ENCODE data around the gene RBM47. TPM values are rescaled to one million over a fixed set of nuclear protein-coding genes. Genes with fewer than 3 reads are reported as not detected.
A peak's percentile ranks its signal among the peaks of the same experiment; 100 is the strongest.
"Not testable (repeated sequence)": the region's sequence is repeated elsewhere in the genome, so short reads cannot be mapped to it uniquely, and the experiment has no call there.

Gene RBM47
- total RNA-seq, 1 donor from 2014 or later: 7.1 TPM

GRCh38 chr4:40553995-40554394, 75.7 kb downstream of the RBM47 start:
- no peaks in the 10 kb centered on the region for H3K36me3 ChIP-seq
- peak in 1 of 2 donors; percentile 67 for DNase-seq (ENCODE audit: low spot score in 2 of 2)
- intact Hi-C loops (cut with DNase I): no loop called here

GRCh38 chr4:40552536-40552935, 77.1 kb downstream of the RBM47 start:
- Histone ChIP-seq H3K27ac (no peak overlapping the region), H3K27me3 (no peaks in the 10 kb centered on the region), H3K4me1 (no peaks in the 10 kb centered on the region), H3K4me3 (no peak overlapping the region), H3K36me3 (no peaks in the 10 kb centered on the region), H3K9me3 (no peaks in the 10 kb centered on the region)
- intact Hi-C loops (cut with DNase I): no loop called here
- DNase-seq (ENCODE audit: low spot score in 2 of 2): no peak
- TF ChIP-seq, protein P1, sequence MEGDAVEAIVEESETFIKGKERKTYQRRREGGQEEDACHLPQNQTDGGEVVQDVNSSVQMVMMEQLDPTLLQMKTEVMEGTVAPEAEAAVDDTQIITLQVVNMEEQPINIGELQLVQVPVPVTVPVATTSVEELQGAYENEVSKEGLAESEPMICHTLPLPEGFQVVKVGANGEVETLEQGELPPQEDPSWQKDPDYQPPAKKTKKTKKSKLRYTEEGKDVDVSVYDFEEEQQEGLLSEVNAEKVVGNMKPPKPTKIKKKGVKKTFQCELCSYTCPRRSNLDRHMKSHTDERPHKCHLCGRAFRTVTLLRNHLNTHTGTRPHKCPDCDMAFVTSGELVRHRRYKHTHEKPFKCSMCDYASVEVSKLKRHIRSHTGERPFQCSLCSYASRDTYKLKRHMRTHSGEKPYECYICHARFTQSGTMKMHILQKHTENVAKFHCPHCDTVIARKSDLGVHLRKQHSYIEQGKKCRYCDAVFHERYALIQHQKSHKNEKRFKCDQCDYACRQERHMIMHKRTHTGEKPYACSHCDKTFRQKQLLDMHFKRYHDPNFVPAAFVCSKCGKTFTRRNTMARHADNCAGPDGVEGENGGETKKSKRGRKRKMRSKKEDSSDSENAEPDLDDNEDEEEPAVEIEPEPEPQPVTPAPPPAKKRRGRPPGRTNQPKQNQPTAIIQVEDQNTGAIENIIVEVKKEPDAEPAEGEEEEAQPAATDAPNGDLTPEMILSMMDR (IDR thresholded peaks at IDR 0.05): no peak

More at GRCh38 chr4:40553995-40554394, 75.7 kb downstream of the RBM47 start:
- Histone ChIP-seq H3K4me3 (no peak overlapping the region), H3K27me3 (no peaks in the 10 kb centered on the region), H3K9me3 (no peaks in the 10 kb centered on the region), H3K4me1 (no peaks in the 10 kb centered on the region), H3K27ac (no peak overlapping the region)
- TF ChIP-seq, protein P1 (IDR thresholded peaks at IDR 0.05): no peak

GRCh38 chr4:40551568-40552136, 78.0 kb downstream of the RBM47 start:
- H3K27me3 ChIP-seq; H3K4me1 ChIP-seq; intact Hi-C loops (cut with DNase I): not testable (repeated sequence)

DNA sequence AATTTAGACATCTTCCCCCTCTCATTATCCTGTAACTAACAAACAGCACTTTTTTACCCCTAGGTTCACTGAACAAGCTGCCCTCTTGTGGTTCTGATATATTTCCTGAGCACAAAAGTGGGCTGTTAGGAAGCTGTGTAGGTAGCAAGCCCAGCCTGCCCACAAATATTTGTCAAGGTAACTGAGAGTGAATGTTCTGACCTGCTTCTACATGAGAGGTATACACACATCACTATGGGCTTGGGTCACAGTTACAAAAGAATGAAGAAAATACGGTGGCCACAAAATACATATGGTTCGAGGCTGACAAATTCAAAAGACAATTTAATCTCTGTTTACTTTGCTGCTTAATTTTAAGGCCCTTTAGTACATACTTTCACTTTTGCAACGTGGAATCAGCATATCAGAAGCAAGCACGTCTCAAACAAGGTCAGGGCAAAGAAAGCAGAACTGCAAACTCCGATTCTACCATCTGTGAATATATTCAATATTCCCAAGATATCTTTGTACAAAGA, 78.7 kb downstream of the RBM47 start:
- DNase-seq (ENCODE audit: low spot score in 2 of 2): no peak
- Histone ChIP-seq H3K9me3 (no peaks in the 10 kb centered on the region), H3K27me3 (no peaks in the 10 kb centered on the region), H3K27ac (no peak overlapping the region), H3K4me3 (peak overlapping the region; percentile 36 to 50), H3K4me1 (no peaks in the 10 kb centered on the region), H3K36me3 (no peaks in the 10 kb centered on the region)
- intact Hi-C loops (cut with DNase I): no loop called here
- TF ChIP-seq, protein P1 (IDR thresholded peaks at IDR 0.05): peak in 1 of 3 experiments; percentile 22

More at GRCh38 chr4:40551568-40552136, 78.0 kb downstream of the RBM47 start:
- not testable (repeated sequence) for H3K9me3 ChIP-seq; H3K36me3 ChIP-seq; DNase-seq (ENCODE audit: low spot score in 2 of 2)
- Histone ChIP-seq H3K4me3 (peak overlapping the region; percentile 36 to 50), H3K27ac (peak overlapping the region in 1 of 2 donors; percentile 16)

DNA sequence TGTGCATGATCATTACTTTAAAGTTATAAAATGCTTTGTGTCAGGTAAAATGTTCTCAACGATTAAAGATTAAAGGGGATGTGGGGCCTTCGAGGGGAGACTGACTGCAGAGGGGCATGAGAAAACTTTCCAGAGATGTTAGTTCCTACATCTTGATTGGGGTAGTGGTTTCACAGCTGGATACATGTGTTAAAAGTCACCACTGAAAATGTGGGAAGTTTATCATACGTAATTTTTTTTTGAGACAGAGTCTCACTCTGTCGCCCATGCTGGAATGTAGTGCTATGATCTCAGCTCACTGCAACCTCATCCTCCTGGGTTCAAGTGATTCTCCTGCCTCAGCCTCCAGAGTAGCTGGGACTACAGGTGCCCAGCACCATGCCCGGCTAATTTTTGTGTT, 79.5 kb downstream of the RBM47 start:
- H3K4me1 ChIP-seq: no peaks in the 10 kb centered on the region
- DNase-seq (ENCODE audit: low spot score in 2 of 2): no peak
- intact Hi-C loops (cut with DNase I): no loop called here
- no peaks in the 10 kb centered on the region for H3K9me3 ChIP-seq
- no peak overlapping the region for H3K27ac ChIP-seq
- H3K27me3 ChIP-seq: no peaks in the 10 kb centered on the region
- TF ChIP-seq, protein P1 (IDR thresholded peaks at IDR 0.05): no peak
- H3K36me3 ChIP-seq: no peaks in the 10 kb centered on the region
- H3K4me3 ChIP-seq: no peak overlapping the region

DNA sequence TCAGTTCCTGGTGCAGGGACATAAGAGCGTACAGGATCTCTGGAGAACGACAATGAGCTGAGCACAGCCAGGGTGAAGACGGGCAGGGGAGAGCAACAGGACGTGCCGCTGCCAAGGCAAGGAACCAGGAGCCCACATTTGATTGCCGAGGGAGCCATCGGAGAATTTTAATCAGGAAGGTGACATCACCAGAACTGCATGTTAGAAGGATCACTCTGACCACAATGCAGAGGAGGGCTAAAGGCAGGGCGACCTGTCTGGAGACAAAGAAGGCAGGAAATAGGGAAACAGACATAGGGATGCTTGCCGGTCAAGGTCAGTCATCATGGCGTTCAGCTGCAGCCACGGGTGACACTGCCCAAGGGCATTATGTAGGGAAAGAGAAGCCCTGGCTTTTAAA, 81.4 kb downstream of the RBM47 start:
- Histone ChIP-seq H3K4me1 (no peaks in the 10 kb centered on the region), H3K4me3 (no peak overlapping the region), H3K27me3 (no peaks in the 10 kb centered on the region), H3K27ac (no peak overlapping the region), H3K36me3 (no peaks in the 10 kb centered on the region), H3K9me3 (no peaks in the 10 kb centered on the region)
- no peak for DNase-seq (ENCODE audit: low spot score in 2 of 2)
- TF ChIP-seq, protein P1 (IDR thresholded peaks at IDR 0.05): no peak
- intact Hi-C loops (cut with DNase I): no loop called here

Measured in ascending aorta (tissue), 2 donors.